HPDE6-E6E7 (cell line): ENCODE results near the gene CPNE6.
"Not testable (repeated sequence)": the region's sequence is repeated elsewhere in the genome, so short reads cannot be mapped to it uniquely, and the experiment has no call there.

Source experiments
- DNase-seq: peaks from one replicate; pipeline ENCODE4 v3.0.0; 2011; ENCODE audit warnings: missing footprints; ENCODE audit errors: extremely low spot score

CPNE6 gene

GRCh38 chr14:24105609-24106239, 34.4 kb downstream of the CPNE6 start:
- DNase-seq: not testable (repeated sequence)

GRCh38 chr14:24106672-24107271, 35.4 kb downstream of the CPNE6 start:
- no peak for DNase-seq

GRCh38 chr14:24108336-24108874, 37.0 kb downstream of the CPNE6 start:
- DNase-seq: no peak

GRCh38 chr14:24110060-24110459, 38.7 kb downstream of the CPNE6 start:
- DNase-seq: no peak

GRCh38 chr14:24110523-24110922, 39.2 kb downstream of the CPNE6 start:
- no peak for DNase-seq

- no peak for DNase-seq
Observed at GRCh38 chr14:24113379-24113800, 42.0 kb downstream of the CPNE6 start.

- peak; percentile 71 for DNase-seq
Observed at GRCh38 chr14:24113801-24114531, 42.6 kb downstream of the CPNE6 start.

GRCh38 chr14:24114532-24115421, 43.4 kb downstream of the CPNE6 start, which contains the start of the genes DCAF11 and NRL:
TSS of gene DCAF11 (plus strand) at chr14:24114777. CDS start at chr14:24115595, 818 bp downstream.
TSS of gene NRL (minus strand) at chr14:24114949. CDS start at chr14:24082848, 32,101 bp downstream.
- DNase-seq: peak; percentile 100

GRCh38 chr14:24115422-24116127, 44.2 kb downstream of the CPNE6 start:
- no peak for DNase-seq

- DNase-seq: no peak
Observed at GRCh38 chr14:24116128-24116814, 44.9 kb downstream of the CPNE6 start.

GRCh38 chr14:24117179-24117578, 45.8 kb downstream of the CPNE6 start:
- DNase-seq: no peak

GRCh38 chr14:24119691-24120090, 48.3 kb downstream of the CPNE6 start:
- DNase-seq: no peak

GRCh38 chr14:24121210-24121609, 49.8 kb downstream of the CPNE6 start:
- no peak for DNase-seq

GRCh38 chr14:24122416-24122815, 51.1 kb downstream of the CPNE6 start:
- no peak for DNase-seq

GRCh38 chr14:24122898-24123297, 51.5 kb downstream of the CPNE6 start:
- no peak for DNase-seq

- no peak for DNase-seq
Observed at GRCh38 chr14:24123424-24124417, 52.4 kb downstream of the CPNE6 start.

- DNase-seq: no peak
Observed at GRCh38 chr14:24126939-24127338, 55.6 kb downstream of the CPNE6 start.

- DNase-seq: no peak
Observed at GRCh38 chr14:24127673-24128072, 56.3 kb downstream of the CPNE6 start.
